CD4-positive, alpha-beta T cell treated with Interleukin-15 for 1 hour (primary cell): Measurements from ENCODE around the gene CAPN12.

Experiments
- DNase-seq: peaks from one replicate; pipeline ENCODE4 v3.0.0-alpha.2; 2020

The CAPN12 gene

GRCh38 chr19:38723990-38724854, 20.1 kb downstream of the CAPN12 start:
- no peak for DNase-seq

GRCh38 chr19:38723606-38723965, 20.7 kb downstream of the CAPN12 start:
- no peak for DNase-seq

DNA sequence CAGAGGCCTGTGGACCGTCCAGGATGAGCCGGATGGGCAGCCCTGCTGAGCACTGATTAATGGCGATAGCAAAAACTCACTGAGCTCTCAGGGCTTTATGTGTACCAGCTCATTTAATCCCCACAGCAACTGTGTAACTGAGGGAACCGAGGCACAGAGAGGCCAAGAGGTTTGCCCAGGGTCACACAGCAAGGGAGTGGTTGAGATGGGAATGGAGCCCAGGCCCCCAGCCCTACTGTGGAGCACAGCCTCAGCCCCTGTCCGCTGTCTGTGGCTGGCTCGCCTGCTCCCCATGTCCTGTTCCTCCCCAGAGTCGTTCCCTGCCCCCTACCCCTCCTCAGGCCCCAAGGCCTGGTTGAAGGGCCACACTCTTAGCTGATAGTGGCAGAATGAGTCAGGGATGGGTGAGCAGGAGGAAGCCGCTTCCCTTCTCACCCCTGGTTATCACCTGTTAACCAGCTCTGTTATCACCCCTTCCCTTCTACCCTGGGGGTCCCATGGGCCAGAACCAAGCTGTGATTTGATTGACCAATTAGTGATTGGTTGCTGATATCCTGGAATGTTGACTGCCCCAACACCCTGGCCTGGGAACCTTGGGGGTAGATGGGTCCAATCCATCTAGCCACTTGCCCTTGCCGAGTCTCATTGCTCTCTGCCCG, 21.2 kb downstream of the CAPN12 start:
- DNase-seq: no peak

- DNase-seq: no peak
These were observed 22.1 kb downstream of the CAPN12 start for GRCh38 chr19:38721979-38722773.

DNA sequence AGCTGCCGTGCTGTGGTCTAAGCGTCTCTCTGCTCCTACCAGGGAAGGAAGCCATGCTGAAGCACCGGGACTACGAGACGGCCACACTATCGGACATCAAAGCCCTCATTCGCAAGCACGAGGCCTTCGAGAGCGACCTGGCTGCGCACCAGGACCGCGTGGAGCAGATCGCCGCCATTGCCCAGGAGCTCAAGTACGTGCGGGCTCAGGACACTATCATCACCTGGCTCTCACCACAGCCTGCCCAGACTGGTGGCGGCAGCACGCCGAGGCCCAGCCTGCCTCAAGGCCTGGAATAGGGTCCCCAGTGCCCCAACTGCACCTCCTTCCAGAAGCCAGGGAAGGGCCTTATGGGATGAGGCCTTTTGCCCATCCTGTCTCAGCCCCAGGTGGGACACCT, 22.8 kb downstream of the CAPN12 start:
- DNase-seq: no peak

GRCh38 chr19:38720559-38721236, 23.6 kb downstream of the CAPN12 start:
- no peak for DNase-seq

GRCh38 chr19:38719761-38720558, 24.3 kb downstream of the CAPN12 start:
- no peak for DNase-seq

DNA sequence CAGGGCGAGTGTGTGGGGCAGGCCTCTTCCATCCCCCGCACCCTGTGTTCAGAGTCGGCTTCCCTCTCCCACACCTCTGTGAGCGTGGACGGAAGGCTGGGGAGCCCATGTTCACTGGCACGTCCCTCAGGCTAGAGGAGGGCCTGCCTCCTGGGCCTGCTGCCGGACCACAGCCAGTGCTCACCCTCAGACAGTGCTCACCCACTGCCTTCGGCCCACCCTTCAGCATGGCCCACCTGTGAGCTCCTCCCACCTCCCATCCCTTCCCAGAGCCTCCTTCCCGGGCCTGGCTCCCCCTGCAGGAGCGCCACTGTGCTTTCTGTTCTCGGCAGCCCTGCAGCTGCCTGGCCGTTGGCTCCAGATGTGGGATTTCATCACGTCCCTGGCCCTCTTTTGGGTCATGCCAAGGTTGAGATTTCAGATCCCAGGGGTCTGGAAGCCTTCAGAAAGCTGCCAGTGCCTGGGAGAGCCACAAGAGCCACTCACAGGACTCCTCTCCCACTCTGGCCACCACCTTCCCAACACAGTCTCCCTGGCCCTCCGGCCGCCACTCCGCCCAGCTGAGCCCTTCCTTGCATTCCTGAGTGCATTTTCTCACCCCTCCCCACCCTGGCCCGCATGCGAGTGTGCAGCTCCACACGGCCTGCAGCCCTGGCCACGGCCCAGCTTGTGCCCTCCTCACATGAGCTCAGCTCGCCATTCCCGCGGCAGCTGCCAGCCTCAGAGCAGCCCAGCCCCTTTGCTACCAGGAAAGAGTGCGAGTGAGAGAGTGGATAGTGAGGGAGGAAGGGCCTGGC, 25.3 kb downstream of the CAPN12 start:
- DNase-seq: no peak

DNA sequence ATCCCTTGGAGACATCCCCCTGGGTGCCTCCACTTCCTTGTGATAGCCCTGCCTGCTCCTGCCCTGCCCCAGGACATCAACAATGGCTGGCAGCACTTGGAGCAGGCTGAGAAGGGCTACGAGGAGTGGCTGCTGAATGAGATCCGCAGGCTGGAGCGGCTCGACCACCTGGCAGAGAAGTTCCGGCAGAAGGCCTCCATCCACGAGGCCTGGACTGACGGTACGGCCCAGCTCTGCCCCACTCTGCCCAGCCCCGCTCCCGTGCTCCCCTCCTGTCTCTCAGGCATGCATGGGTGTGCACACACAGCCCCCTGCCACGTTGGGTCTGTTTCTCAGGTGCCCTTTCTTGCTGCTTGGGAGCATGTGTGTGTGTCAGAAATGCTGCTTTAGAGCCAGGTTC, 26.4 kb downstream of the CAPN12 start:
- no peak for DNase-seq

- no peak for DNase-seq
These were observed 27.2 kb downstream of the CAPN12 start for GRCh38 chr19:38717051-38717450.

GRCh38 chr19:38715555-38715954, 28.7 kb downstream of the CAPN12 start:
- DNase-seq: no peak

DNA sequence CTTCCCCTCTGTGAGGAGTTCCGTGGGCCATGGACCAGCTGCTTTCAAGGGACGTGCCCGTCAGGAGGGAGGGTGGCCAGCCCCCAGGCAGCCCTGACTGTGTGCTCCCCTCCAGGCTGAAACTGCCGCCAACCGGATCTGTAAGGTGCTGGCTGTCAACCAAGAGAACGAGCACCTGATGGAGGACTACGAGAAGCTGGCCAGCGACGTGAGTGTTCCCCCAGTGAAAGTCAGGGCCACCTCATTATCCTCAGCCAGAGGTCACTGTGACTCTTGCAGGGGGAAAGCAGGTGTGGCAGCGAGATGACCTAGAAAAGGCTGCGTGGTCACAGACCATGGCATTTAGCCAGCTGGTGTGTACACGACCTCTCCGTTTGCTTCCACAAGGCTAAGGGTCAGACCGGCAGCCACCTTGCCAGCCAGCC, 29.9 kb downstream of the CAPN12 start:
- DNase-seq: no peak

GRCh38 chr19:38713865-38714264, 30.4 kb downstream of the CAPN12 start:
- DNase-seq: no peak

GRCh38 chr19:38713227-38713649, 31.0 kb downstream of the CAPN12 start:
- no peak for DNase-seq

GRCh38 chr19:38712161-38712748, 32.0 kb downstream of the CAPN12 start:
- no peak for DNase-seq

GRCh38 chr19:38711726-38712153, 32.5 kb downstream of the CAPN12 start:
- DNase-seq: no peak

DNA sequence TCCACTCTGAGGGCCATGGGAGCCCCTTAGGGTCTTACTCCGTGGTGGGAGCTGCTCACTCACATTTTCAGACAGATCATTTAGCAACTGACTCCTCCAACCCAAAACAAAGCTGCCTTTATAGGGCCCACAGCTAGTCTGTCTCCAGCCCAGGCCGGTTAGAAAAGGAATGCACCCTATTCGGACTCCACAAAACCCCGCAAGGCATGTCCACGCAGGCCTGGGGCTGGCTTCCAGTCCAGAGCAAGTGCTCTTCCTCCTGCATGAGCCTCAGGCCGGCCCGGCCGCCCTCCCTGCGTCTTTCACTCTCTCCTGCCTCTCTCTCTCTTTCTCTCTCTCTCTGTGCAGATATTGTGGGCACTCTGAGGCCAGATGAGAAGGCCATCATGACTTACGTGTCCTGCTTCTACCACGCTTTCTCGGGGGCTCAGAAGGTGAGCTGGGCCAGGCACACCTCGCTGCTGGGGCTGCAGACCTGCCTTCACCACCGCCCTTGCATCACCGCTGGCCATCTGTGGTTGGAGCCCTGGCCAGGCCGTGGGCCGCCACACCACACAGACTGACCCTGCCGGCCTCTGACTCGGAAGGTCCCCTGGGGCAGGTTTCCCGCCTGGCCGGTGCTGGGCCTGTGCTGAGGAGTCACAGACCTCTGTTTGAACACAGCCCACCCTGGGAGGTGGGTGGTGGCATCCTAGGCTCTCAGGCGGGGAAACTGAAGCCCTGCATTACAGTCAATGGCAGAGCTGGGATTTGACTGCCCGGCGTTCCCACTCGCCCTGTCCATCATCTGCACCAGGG, 33.1 kb downstream of the CAPN12 start:
- DNase-seq: no peak

DNA sequence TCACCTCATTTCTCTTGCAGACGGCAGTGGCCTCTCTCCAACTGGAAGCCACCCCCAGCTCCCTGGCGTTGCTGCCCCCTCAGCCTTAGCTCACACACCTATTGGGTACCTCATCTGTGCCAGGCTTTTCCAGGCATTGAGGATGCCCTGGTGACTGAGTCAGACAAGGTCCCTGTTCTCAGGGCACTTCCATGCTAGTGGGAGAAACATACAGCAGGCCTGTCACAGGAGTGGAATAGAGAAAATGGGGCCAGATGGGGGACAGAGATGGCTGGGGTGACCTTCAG, 33.9 kb downstream of the CAPN12 start:
- DNase-seq: no peak

GRCh38 chr19:38709671-38710415, 34.4 kb downstream of the CAPN12 start:
- no peak for DNase-seq
